NB4 (cell line): ENCODE results near the gene TMEM45A.

Experiments
- CTCF ChIP-seq: IDR thresholded peaks from one replicate; pipeline ENCODE4 v1.5.1; 2012; ENCODE audit warnings: low read depth, low read length
- MAX ChIP-seq: IDR thresholded peaks from 2 replicates; pipeline ENCODE4 v1.6.1; 2011; ENCODE audit warnings: low read depth, low read length
- MYC ChIP-seq: IDR thresholded peaks from 2 replicates; pipeline ENCODE4 v1.6.1; 2011; ENCODE audit warnings: low read depth, low read length
- POLR2A ChIP-seq: IDR thresholded peaks from 2 replicates; pipeline ENCODE4 v1.6.1; 2011; ENCODE audit warnings: mild to moderate bottlenecking; ENCODE audit not compliant: insufficient read length; ENCODE audit errors: extremely low read depth

- TF ChIP-seq POLR2A, result no peak
- TF ChIP-seq CTCF, result no peak
- no peak for TF ChIP-seq MYC
- no peak for TF ChIP-seq MAX
Measured at GRCh38 chr3:100575704-100576103, 83.3 kb downstream of the TMEM45A start.
